Measurements from ENCODE around the gene FAAP24. TPM values are rescaled to one million over a fixed set of nuclear protein-coding genes. Genes with fewer than 3 reads are reported as not detected.
A peak's percentile ranks its signal among the peaks of the same experiment; 100 is the strongest.
"Not testable (repeated sequence)": the region's sequence is repeated elsewhere in the genome, so short reads cannot be mapped to it uniquely, and the experiment has no call there.

Gene FAAP24, protein sequence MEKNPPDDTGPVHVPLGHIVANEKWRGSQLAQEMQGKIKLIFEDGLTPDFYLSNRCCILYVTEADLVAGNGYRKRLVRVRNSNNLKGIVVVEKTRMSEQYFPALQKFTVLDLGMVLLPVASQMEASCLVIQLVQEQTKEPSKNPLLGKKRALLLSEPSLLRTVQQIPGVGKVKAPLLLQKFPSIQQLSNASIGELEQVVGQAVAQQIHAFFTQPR
- 1 to 10 TPM; 8.1 to 8.3 TPM for total RNA-seq

- no peaks in the 10 kb centered on the region for H3K9me3 Mint-ChIP-seq
- CTCF ChIA-PET, result interaction anchor here (0.6 to 1.2 kb wide), 4 partner anchors 24 to 205 kb away, joined by 3 to 4 read pairs (median 3); no protein-coding TSS in a partner anchor
- POLR2A ChIA-PET, result interaction anchor here (0.7 to 1.1 kb wide), 3 partner anchors 109 to 313 kb away, joined by 3 read pairs; partner anchors contain the start of gene GPATCH1
- intact Hi-C loops (cut with micrococcal nuclease), result loop anchor here (1.0 to 5.0 kb wide), 6 partner anchors 109 to 550 kb away; partner anchors contain the start of genes ANKRD27, GPATCH1, NUDT19 and PDCD5
- peaks cover 17% of the 10 kb centered on the region for H3K4me1 Mint-ChIP-seq (ENCODE audit: low read depth)
- peak within 1 kb of the TSS; percentile 99 for H3K4me3 Mint-ChIP-seq
- no peaks in the 10 kb centered on the region for H3K27me3 Mint-ChIP-seq
- DNase-seq, result peak; percentile 99
- peak within 1 kb of the TSS; percentile 84 for H3K27ac Mint-ChIP-seq
- H3K36me3 Mint-ChIP-seq, result peaks cover 11% of the 10 kb centered on the region
Observed at GRCh38 chr19:32971715-32972540, at the start of gene FAAP24, which contains the start of gene CEP89. FAAP24 (plus strand) TSS chr19:32972242; CDS start chr19:32973197, 955 bp downstream. CEP89 (minus strand) TSS chr19:32971958; CDS start chr19:32971874, 84 bp downstream.

GRCh38 chr19:32924200-32924599, 47.8 kb upstream of the FAAP24 start:
- no peaks in the 10 kb centered on the region for H3K27me3 Mint-ChIP-seq
- no peak for DNase-seq
- peaks cover 5% of the 10 kb centered on the region for H3K4me1 Mint-ChIP-seq (ENCODE audit: low read depth)
- ChIA-PET POLR2A (no interaction called here), CTCF (no interaction called here)
- intact Hi-C loops (cut with micrococcal nuclease), result no loop called here
- peaks cover 22% of the 10 kb centered on the region for H3K36me3 Mint-ChIP-seq
- H3K4me3 Mint-ChIP-seq, result no peak overlapping the region
- H3K9me3 Mint-ChIP-seq, result peaks cover 10% of the 10 kb centered on the region
- no peak overlapping the region for H3K27ac Mint-ChIP-seq

GRCh38 chr19:32928806-32929205, 43.2 kb upstream of the FAAP24 start:
- no peaks in the 10 kb centered on the region for H3K27me3 Mint-ChIP-seq
- H3K9me3 Mint-ChIP-seq, result peaks cover 10% of the 10 kb centered on the region
- H3K4me1 Mint-ChIP-seq (ENCODE audit: low read depth), result no peaks in the 10 kb centered on the region
- CTCF ChIA-PET, result no interaction called here
- H3K4me3 Mint-ChIP-seq, result no peak overlapping the region
- intact Hi-C loops (cut with micrococcal nuclease), result no loop called here
- no peak for DNase-seq
- POLR2A ChIA-PET, result no interaction called here
- no peak overlapping the region for H3K27ac Mint-ChIP-seq
- peaks cover 38% of the 10 kb centered on the region for H3K36me3 Mint-ChIP-seq

- intact Hi-C loops (cut with micrococcal nuclease), result no loop called here
- peaks cover 32% of the 10 kb centered on the region for H3K36me3 Mint-ChIP-seq
- POLR2A ChIA-PET, result no interaction called here
Observed at GRCh38 chr19:32930567-32930966, 41.5 kb upstream of the FAAP24 start.

GRCh38 chr19:32933571-32933970, 38.5 kb upstream of the FAAP24 start:
- no peak overlapping the region for H3K27ac Mint-ChIP-seq

More at GRCh38 chr19:32930567-32930966, 41.5 kb upstream of the FAAP24 start:
- H3K27ac Mint-ChIP-seq, result no peak overlapping the region
- peaks cover 10% of the 10 kb centered on the region for H3K9me3 Mint-ChIP-seq
- H3K4me1 Mint-ChIP-seq (ENCODE audit: low read depth), result no peaks in the 10 kb centered on the region
- no peaks in the 10 kb centered on the region for H3K27me3 Mint-ChIP-seq
- DNase-seq, result no peak
- H3K4me3 Mint-ChIP-seq, result no peak overlapping the region
- CTCF ChIA-PET, result no interaction called here

DNA sequence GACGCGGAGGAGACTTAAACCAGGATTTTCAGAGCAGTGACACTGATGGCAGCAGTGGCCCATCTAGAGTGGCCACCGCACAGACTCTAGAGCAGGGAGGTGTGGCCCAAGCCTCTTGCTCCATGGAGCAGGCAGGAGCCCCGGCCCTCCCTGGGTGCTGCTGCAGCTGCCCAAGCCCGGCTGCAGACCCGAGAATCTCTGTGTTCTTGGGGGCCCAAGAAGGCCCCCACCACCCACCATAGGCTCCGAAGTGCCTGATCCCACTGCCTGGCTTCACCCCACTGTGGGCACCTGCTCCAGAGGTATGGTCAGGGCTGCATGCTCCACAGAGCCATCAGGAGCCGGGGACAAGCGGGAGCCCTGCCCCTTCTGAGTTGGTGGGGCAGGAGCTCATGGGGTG, 36.4 kb upstream of the FAAP24 start:
- Mint-ChIP-seq H3K9me3 (no peaks in the 10 kb centered on the region), H3K36me3 (peaks cover 20% of the 10 kb centered on the region), H3K27me3 (no peaks in the 10 kb centered on the region), H3K4me3 (no peak overlapping the region), H3K27ac (no peak overlapping the region), H3K4me1 (ENCODE audit: low read depth) (no peaks in the 10 kb centered on the region)
- intact Hi-C loops (cut with micrococcal nuclease), result no loop called here
- ChIA-PET CTCF (no interaction called here), POLR2A (no interaction called here)
- no peak for DNase-seq

More at GRCh38 chr19:32933571-32933970, 38.5 kb upstream of the FAAP24 start:
- Mint-ChIP-seq H3K9me3 (peaks cover 5% of the 10 kb centered on the region), H3K36me3 (peaks cover 33% of the 10 kb centered on the region), H3K27me3 (no peaks in the 10 kb centered on the region), H3K4me3 (no peak overlapping the region), H3K4me1 (ENCODE audit: low read depth) (no peaks in the 10 kb centered on the region)
- ChIA-PET POLR2A (no interaction called here), CTCF (no interaction called here)
- intact Hi-C loops (cut with micrococcal nuclease), result no loop called here
- DNase-seq, result no peak

DNA sequence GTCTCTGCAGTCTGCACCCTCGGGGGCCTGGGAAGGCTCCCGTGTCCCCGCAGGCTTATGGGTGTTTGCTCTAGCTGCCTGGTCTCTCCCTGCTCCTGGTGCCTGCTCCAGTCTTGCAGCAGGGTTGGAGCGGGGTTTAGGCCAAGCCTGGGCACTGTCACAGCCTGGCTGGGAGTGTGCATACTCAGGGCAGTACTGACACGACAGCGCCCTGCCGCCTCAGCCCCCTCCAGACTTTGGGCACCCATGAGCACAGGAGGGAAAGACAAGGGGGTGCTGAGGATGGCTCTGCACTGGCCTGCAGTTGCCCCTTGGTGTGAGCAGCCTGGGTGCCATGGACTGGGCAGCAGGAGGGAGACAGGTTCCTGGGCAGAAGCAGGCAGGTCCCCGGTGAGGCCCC, 36.0 kb upstream of the FAAP24 start:
- Mint-ChIP-seq H3K4me1 (ENCODE audit: low read depth) (no peaks in the 10 kb centered on the region), H3K36me3 (peaks cover 17% of the 10 kb centered on the region)

DNA sequence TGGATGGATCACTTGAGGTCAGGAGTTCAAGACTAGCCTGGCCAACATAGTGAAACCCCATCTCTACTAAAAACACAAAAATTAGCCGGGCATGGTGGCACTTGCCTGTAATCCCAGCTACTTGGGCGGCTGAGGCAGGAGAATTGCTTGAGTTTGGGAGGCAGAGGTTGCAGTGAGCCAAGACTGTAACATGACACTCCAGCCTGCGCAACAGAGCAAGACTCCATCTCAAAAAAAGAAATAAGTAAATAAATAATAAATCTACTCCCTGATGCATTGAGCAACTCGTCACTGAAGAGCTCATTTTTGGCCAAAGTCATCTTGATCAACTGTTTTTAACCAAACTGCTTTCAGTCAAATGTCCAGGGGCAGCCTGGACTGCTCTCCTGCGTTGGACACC, 30.8 kb upstream of the FAAP24 start:
- H3K4me3 Mint-ChIP-seq; POLR2A ChIA-PET; intact Hi-C loops (cut with micrococcal nuclease); DNase-seq; H3K27ac Mint-ChIP-seq; H3K27me3 Mint-ChIP-seq; H3K4me1 Mint-ChIP-seq (ENCODE audit: low read depth); H3K9me3 Mint-ChIP-seq: not testable (repeated sequence)
- CTCF ChIA-PET, result interaction anchor here (0.6 kb wide), 1 partner anchor 128 kb away, joined by 3 read pairs; no protein-coding TSS in a partner anchor
- peaks cover 32% of the 10 kb centered on the region for H3K36me3 Mint-ChIP-seq

More for the DNA sequence above, 36.0 kb upstream of the FAAP24 start:
- intact Hi-C loops (cut with micrococcal nuclease), result no loop called here
- CTCF ChIA-PET, result no interaction called here
- Mint-ChIP-seq H3K9me3 (no peaks in the 10 kb centered on the region), H3K27ac (no peak overlapping the region), H3K27me3 (no peaks in the 10 kb centered on the region), H3K4me3 (no peak overlapping the region)
- DNase-seq, result no peak
- POLR2A ChIA-PET, result no interaction called here

GRCh38 chr19:32945260-32945659, 26.8 kb upstream of the FAAP24 start:
- Mint-ChIP-seq H3K27me3 (no peaks in the 10 kb centered on the region), H3K27ac (no peak overlapping the region), H3K9me3 (peaks cover 4% of the 10 kb centered on the region), H3K4me1 (ENCODE audit: low read depth) (no peaks in the 10 kb centered on the region), H3K4me3 (no peak overlapping the region), H3K36me3 (peaks cover 50% of the 10 kb centered on the region)
- ChIA-PET CTCF (no interaction called here), POLR2A (no interaction called here)
- intact Hi-C loops (cut with micrococcal nuclease), result no loop called here
- DNase-seq, result no peak

GRCh38 chr19:32966750-32967149, 5.3 kb upstream of the FAAP24 start:
- POLR2A ChIA-PET, result no interaction called here
- DNase-seq, result no peak
- Mint-ChIP-seq H3K4me1 (ENCODE audit: low read depth) (peaks cover 10% of the 10 kb centered on the region), H3K27ac (no peak overlapping the region), H3K9me3 (no peaks in the 10 kb centered on the region), H3K4me3 (no peak overlapping the region), H3K27me3 (no peaks in the 10 kb centered on the region), H3K36me3 (peaks cover 19% of the 10 kb centered on the region)
- intact Hi-C loops (cut with micrococcal nuclease), result no loop called here
- CTCF ChIA-PET, result no interaction called here

DNA sequence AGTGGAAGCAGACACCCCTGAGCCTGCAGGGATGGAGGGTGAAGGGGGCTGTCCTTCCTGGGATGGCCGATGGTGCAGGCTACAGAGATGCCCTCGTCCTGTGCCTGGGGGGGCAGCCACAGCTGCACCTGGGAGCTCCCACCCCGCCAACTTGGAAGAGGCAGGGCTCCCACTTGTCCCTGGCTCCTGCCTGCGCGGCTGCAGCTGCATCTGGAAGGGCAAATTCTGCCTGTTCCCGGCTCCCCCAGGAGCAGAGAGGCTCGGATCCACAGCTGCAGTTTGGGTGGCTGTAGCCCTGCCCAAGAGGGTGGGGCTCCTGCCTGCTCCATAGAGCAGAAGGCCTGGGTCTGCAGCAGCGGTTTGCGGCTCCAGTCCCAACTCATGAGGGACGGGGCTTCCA, 2.5 kb upstream of the FAAP24 start:
- ChIA-PET POLR2A (no interaction called here), CTCF (no interaction called here)
- H3K27me3 Mint-ChIP-seq, result no peaks in the 10 kb centered on the region
- no peak overlapping the region for H3K4me3 Mint-ChIP-seq
- peaks cover 17% of the 10 kb centered on the region for H3K4me1 Mint-ChIP-seq (ENCODE audit: low read depth)
- intact Hi-C loops (cut with micrococcal nuclease), result no loop called here
- H3K9me3 Mint-ChIP-seq, result no peaks in the 10 kb centered on the region
- no peak for DNase-seq
- H3K36me3 Mint-ChIP-seq, result peaks cover 6% of the 10 kb centered on the region
- H3K27ac Mint-ChIP-seq, result no peak overlapping the region

- no peak for DNase-seq
- Mint-ChIP-seq H3K4me3 (peak overlapping the region; percentile 99), H3K9me3 (no peaks in the 10 kb centered on the region), H3K36me3 (peaks cover 11% of the 10 kb centered on the region), H3K4me1 (ENCODE audit: low read depth) (peaks cover 17% of the 10 kb centered on the region), H3K27me3 (no peaks in the 10 kb centered on the region), H3K27ac (no peak overlapping the region)
- POLR2A ChIA-PET, result interaction anchor here (1.1 kb wide), 1 partner anchor 10 kb away, joined by 3 read pairs; no protein-coding TSS in a partner anchor
- CTCF ChIA-PET, result interaction anchor here (0.6 kb wide), 1 partner anchor 152 kb away, joined by 3 read pairs; no protein-coding TSS in a partner anchor
- intact Hi-C loops (cut with micrococcal nuclease), result loop anchor here (5.0 kb wide), 3 partner anchors 294 to 551 kb away; partner anchors contain the start of genes ANKRD27, PDCD5, PEPD and RGS9BP
Observed at GRCh38 chr19:32971012-32971595, 938 bp upstream of the FAAP24 start.

All from activated CD4-positive, alpha-beta memory T cell treated with anti-CD3 and anti-CD28 coated beads for 36 hours (primary cell).